GM21360 (cell line): ENCODE data around the gene HABP4.

Source experiments
- ATAC-seq: cut with Tn5 transposase; IDR thresholded peaks from one replicate; pipeline ENCODE4 v1.9.1; 2021; ENCODE audit warnings: mild to moderate bottlenecking, moderate library complexity; ENCODE audit not compliant: unreplicated experiment

The HABP4 gene

GRCh38 chr9:96476013-96476412 lies 26.0 kb downstream of the HABP4 start:
- no peak for ATAC-seq

- ATAC-seq = no peak
Observed at GRCh38 chr9:96476591-96476990, 26.6 kb downstream of the HABP4 start.

DNA sequence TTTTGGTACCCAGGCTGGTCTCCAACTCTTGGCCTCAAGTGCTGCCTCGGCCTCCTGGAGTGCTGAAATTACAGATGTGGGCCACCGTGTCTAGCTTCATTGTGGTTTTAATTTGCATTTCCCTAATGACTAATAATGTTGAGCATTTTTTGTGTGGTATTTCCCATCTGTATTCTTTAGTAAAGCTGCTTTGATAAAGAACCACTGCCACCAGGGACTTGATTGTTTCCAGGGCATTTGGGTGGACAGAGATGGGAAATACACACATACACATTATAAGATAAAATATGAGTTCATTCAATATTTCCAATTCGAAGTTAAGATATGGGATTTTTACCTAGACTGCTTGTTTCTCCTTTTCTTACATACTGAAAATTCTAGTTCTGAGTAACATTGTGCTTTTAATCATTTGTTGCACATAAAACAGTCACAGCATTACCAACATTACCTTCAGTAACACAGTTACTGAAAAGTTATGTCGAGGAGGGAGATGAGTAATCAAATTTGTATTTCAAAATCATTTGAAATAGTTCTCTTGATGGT lies 28.9 kb downstream of the HABP4 start:
- peak; percentile 62 for ATAC-seq

DNA sequence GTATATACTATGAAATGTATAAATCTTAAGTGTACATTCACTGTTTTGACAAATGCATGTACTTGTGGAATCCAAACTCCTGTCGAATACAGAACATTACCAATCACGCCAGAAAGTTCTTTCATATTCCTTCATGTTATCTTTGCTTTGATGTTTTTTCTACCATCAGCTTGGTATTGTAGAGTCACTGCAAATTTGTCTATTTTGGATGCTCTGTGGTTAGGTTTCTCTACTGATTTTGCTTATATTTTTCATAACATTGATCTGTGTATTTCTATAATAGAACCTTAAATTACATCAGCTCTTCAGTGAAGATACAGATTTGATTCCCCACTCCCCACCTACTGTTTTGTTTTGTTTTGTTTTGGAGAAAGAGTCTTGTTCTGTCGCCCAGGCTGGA lies 30.8 kb downstream of the HABP4 start:
- no peak for ATAC-seq

GRCh38 chr9:96482476-96482875 lies 32.5 kb downstream of the HABP4 start:
- ATAC-seq = no peak

DNA sequence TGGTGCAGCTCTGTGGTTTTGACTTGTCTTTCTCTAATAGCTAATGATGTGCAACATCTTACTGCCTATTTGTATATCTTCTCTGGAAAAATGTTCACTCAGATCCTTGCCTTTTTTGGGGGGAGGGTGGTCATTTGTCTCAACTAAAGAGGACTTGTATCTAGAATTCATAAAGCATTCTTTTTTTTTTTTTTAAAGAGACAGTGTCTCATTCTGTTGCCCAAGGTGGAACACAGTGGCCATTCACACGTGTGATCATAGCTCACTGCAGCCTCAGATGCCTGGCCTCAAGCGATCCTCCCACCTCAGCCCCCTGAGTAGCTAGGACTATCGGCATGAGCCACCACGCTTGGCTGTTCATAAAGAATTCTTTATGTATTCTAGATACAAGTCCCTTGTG lies 33.2 kb downstream of the HABP4 start:
- ATAC-seq = no peak

- ATAC-seq = no peak
Observed at GRCh38 chr9:96483733-96484390, 33.9 kb downstream of the HABP4 start.

- ATAC-seq = peak; percentile 87
Observed at GRCh38 chr9:96484521-96484931, 34.6 kb downstream of the HABP4 start.

DNA sequence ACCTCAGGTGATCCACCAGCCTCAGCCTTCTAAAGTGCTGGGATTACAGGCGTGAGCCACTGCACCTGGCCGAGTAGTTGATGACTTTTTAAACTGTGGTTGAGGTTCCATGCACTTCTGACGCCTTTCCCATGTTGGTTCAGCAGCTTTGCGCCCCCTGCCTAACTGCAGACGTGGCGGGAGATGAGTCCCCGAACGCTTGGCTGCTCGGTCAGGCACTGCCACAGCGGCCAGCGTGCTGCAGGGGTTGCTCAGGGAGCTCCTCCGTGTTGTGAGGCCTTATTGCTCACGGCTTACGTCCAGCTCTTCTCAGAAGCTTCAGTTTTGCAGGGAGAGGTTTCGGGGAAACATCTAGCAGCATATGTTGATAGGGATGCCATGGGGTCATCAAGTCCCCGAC lies 35.3 kb downstream of the HABP4 start:
- no peak for ATAC-seq

DNA sequence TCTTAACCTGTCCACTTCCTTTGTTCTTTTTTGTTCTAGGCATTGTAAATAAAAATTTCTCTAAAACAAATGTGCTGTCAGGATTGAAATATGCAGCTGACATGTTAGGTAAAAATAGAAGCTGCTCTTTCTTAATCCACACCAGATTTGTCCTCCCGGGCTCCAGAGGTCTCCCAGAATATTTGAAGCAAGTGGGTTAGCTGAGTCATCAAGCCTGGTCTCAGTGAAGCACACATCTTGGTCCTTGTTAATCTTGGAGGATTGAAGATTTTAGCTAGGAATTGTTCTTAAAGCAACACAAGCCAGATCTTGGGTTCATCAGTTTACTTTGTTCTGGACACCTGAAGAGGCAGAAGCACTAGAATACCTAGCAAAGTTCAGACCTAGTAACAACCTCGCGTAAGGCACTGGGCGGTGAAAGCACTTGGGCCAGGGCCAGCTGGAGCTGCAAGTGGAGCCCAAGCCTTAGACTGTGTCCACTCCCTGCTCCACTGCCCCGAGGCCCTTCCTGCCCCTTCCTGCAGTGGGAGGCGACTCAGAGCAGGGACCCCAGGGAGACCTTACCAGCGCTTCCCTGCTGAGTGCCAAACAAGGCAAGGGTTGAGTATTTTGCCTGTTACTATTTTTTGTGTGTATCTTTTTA lies 36.5 kb downstream of the HABP4 start:
- no peak for ATAC-seq

DNA sequence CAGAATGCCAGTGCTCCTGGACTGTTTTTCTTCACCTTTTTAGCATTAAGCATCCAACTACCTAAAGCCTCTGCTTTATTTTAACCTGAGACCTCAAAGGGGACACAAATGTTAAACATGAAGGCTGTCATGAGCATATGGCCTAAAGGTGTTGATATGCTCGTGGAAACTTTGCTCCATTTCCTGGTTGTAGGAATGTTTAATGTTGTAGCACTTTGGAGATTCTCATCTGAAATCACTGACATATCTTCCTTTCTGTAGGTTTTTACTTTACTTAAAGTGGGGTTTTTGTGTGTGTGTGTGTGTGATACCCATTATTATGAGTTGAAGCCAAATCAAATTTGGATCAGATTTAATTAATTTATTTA lies 37.0 kb downstream of the HABP4 start:
- ATAC-seq = no peak

DNA sequence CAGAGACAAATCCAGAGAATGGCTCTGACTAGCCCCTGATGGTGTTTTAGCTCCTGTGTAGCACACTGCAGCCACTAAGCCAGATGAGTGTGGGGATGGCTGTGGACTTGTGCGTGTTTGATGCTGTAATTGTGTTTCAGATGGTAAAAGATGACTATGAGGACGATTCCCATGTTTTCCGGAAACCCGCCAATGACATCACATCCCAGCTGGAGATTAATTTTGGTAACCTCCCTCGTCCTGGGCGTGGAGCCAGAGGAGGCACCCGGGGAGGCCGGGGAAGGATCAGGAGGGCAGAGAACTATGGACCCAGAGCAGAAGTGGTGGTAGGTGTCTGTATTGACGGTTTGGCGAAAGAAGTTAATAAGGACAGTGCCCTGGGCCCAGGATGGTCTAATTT lies 38.0 kb downstream of the HABP4 start:
- ATAC-seq = no peak

DNA sequence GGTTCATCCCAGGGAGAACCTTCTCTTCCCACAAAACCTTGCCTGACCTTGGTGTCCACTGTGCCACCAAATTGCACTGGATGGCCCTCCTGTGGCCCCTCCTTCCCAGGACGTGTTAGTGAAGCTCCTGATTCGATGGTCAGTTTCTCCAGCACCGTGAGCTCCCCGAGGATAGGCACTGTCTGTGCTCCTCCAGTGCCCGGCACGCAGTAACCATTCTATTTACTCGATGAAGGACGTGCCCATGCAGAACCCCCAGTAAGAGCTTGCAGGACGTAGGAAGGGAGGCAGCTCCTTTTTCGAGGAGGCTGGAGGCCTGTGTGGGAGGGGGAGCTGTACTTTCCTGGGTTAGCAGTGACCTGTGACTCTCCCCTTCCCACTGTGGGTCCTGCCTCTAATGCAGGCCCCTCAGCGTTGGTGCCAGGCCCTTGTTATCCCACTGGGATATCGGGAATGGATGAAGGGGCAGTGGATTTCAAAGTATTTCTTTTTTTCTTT lies 39.6 kb downstream of the HABP4 start:
- no peak for ATAC-seq

- no peak for ATAC-seq
Observed at GRCh38 chr9:96490534-96491078, 40.6 kb downstream of the HABP4 start.

GRCh38 chr9:96491079-96491879 lies 41.3 kb downstream of the HABP4 start:
- ATAC-seq = no peak

DNA sequence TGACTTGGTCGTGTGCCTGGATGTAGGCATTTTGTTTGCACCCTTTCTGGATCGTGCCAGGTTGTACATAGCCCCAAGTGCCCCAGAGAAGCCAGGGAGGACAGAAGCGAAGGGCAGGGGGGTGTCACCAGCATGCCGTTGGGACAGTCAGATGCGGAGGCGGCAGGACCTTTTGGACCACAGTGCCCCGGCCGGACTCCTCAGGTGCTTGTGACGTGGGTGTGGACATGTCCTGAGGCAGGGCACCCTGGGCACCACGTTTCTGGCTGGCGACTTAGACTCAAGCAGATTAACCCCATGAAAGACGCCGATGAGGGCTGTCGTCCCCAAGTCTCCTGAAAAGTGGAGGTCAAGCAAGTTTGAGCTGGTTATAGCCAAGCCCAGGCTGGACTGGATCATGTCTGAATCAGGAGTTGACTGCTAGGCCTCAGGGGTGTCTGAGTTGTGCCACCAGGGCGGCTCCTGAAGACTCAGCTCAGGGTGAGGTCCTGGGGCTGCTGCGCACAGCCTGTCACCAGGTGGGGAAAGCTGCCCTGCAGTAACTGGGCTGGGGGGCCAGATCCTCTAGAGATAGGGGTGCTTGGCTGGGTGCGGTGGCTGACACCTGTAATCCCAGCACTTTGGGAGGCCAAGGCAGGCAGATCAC lies 42.0 kb downstream of the HABP4 start:
- no peak for ATAC-seq

- no peak for ATAC-seq
Observed at GRCh38 chr9:96492993-96493531, 43.1 kb downstream of the HABP4 start.

DNA sequence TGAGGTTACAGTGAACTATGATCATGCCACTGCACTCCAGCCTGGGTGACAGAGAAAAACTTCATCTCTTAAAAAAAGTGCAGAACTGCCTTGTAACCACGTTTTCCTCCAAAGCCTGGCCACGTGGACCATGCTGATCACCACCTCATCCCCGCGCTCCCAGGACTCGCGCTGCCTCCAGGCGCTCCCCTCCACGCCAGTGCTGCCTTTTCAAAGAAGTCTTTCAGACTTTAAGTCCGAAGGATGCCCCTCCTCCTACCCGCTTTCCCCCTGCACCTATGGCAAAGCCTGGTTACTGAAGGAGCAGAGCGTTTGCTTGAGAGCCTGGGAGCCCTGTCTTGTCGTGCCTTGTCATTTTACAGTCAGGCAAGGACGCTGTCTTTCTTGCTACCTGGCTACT lies 43.8 kb downstream of the HABP4 start:
- no peak for ATAC-seq

DNA sequence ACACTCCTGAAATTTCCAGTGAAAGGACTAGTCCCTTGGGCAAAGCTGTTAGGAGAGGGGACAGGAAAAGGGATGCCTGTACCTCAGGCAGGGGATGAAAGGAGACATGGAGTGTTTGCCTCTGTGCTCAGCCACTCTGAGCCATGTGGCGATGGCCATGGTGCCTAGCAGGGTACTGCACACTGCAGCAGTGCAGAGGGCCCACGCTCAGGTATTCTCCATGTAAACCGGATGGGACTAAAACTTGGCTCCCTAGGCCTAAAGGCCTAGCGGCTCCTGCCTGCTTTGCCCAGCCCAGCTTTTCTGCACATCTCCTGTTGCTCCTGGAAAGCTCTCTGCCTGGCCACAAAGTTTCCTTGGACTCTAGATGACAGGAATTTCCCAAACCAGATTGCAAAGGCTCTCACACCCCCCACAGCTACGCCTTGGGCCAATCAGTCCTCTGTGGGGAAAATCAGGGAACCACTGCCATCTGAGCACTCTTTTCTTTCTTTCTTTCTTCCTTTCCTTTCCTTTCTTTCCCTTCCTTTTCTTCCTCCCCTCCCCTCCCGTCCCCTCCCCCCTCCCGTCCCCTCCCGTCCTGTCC lies 44.3 kb downstream of the HABP4 start:
- ATAC-seq = no peak

- no peak for ATAC-seq
Observed at GRCh38 chr9:96495341-96495740, 45.4 kb downstream of the HABP4 start.
